ENCODE results near the gene BBS10.

DNA sequence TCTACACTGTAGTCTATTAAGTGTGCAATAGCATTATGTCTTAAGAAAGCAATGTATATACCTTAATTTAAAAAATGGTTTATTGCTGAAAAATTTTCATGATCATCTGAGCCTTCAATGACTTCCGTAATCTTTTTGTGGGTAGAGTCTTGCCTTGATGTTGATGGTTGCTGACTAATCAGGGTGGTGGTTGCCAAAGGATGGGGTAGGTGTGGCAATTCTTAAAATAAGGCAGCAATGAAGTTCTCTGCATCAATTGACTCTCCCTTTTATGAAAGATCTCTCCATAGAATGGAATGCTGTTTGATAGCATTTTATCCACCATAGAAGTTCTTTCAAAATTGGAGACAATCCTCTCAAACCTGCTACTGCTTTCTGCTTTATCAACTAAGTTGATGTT is 41.1 kb downstream of the BBS10 start:
- TF ChIP-seq, protein P1, sequence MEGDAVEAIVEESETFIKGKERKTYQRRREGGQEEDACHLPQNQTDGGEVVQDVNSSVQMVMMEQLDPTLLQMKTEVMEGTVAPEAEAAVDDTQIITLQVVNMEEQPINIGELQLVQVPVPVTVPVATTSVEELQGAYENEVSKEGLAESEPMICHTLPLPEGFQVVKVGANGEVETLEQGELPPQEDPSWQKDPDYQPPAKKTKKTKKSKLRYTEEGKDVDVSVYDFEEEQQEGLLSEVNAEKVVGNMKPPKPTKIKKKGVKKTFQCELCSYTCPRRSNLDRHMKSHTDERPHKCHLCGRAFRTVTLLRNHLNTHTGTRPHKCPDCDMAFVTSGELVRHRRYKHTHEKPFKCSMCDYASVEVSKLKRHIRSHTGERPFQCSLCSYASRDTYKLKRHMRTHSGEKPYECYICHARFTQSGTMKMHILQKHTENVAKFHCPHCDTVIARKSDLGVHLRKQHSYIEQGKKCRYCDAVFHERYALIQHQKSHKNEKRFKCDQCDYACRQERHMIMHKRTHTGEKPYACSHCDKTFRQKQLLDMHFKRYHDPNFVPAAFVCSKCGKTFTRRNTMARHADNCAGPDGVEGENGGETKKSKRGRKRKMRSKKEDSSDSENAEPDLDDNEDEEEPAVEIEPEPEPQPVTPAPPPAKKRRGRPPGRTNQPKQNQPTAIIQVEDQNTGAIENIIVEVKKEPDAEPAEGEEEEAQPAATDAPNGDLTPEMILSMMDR (IDR thresholded peaks at IDR 0.05; ENCODE audit: low read depth, low read length, poor library complexity, severe bottlenecking) = no peak
- TF ChIP-seq EZH2phosphoT487 (IDR thresholded peaks at IDR 0.05; ENCODE audit: borderline replicate concordance, low read length) = no peak

All from DOHH2 (cell line).